HG02885 (cell line): Measurements from ENCODE around the gene RAP1GDS1.
A peak's percentile ranks its signal among the peaks of the same experiment; 100 is the strongest.
"Not testable (repeated sequence)": the region's sequence is repeated elsewhere in the genome, so short reads cannot be mapped to it uniquely, and the experiment has no call there.

Experiments used
- ATAC-seq: cut with Tn5 transposase; IDR thresholded peaks from one replicate; pipeline ENCODE4 v1.9.1; 2021; ENCODE audit warnings: mild to moderate bottlenecking; ENCODE audit not compliant: unreplicated experiment, poor library complexity

Gene RAP1GDS1

GRCh38 chr4:98476891-98477290 lies 215.7 kb downstream of the RAP1GDS1 start:
- ATAC-seq: no peak

GRCh38 chr4:98479590-98479989 lies 218.4 kb downstream of the RAP1GDS1 start:
- not testable (repeated sequence) for ATAC-seq

- no peak for ATAC-seq
Measured at GRCh38 chr4:98480535-98480934, 219.4 kb downstream of the RAP1GDS1 start.

- no peak for ATAC-seq
Measured at GRCh38 chr4:98481167-98481566, 220.0 kb downstream of the RAP1GDS1 start.

- ATAC-seq: peak; percentile 19
Measured at GRCh38 chr4:98482503-98482846, 221.3 kb downstream of the RAP1GDS1 start.

GRCh38 chr4:98482847-98483806 lies 221.9 kb downstream of the RAP1GDS1 start:
- peak; percentile 94 for ATAC-seq

- ATAC-seq: no peak
Measured at GRCh38 chr4:98484031-98484430, 222.8 kb downstream of the RAP1GDS1 start.

GRCh38 chr4:98485816-98486345 lies 224.7 kb downstream of the RAP1GDS1 start:
- ATAC-seq: no peak

GRCh38 chr4:98490251-98490650 lies 229.1 kb downstream of the RAP1GDS1 start:
- no peak for ATAC-seq

- ATAC-seq: no peak
Measured at GRCh38 chr4:98491899-98492559, 230.8 kb downstream of the RAP1GDS1 start.

GRCh38 chr4:98493296-98493695 lies 232.1 kb downstream of the RAP1GDS1 start:
- peak; percentile 95 for ATAC-seq
